GM18520 (cell line): ENCODE results near the gene MEIKIN.

Experiments used
- ATAC-seq: cut with Tn5 transposase; IDR thresholded peaks from one replicate; pipeline ENCODE4 v1.9.1; 2021; ENCODE audit not compliant: unreplicated experiment

The MEIKIN gene

DNA sequence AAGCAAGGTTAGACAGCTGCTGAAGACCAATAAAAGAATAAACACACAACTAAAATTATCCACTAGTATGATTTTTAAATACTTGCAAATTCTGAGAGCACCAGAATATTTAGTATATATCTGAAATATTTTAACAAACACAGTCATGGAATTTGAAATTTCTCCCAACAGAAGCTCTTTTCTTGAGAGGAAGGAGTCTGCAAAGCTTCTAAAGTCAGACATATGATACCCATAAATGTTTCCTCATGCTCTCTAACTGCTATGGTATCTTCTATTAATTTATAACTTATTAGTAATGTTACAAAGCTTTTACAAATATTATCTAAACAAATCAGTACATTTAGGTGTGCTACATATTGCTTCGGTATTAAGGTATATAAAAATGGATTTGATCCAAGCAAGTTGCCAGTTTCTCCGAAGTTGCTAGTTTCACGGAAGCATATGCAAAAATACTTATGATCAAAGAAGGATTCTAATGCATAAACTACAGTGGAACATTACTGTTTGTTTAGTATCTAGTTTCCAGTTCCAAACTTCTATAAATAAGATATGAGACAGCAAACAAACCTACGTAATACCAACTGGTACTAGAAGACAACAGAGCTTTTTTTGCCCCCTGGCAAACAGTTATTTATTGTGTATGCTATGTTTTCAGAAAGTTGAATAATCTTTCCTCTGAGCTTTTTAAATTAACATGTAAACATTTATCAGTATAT is 170.7 kb downstream of the MEIKIN start:
- ATAC-seq: no peak

DNA sequence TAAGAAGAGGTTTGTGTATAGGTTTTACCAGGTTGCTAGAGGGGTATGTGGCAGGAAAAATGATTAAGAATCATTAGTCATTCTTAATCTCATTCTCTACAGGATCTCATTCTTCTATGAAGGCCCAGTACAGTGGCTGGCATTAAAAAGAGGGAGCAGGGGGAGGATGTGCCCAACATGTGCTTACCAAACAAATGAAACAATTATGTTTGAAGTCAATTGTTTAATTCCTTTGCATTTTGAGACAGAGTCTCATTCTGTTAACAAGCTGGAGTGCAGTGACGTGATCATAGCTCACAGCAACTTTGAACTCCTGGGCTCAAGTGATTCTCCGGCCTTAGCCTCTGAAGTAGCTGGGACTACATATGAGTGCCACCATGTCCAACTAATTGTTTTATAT is 171.7 kb downstream of the MEIKIN start:
- no peak for ATAC-seq

DNA sequence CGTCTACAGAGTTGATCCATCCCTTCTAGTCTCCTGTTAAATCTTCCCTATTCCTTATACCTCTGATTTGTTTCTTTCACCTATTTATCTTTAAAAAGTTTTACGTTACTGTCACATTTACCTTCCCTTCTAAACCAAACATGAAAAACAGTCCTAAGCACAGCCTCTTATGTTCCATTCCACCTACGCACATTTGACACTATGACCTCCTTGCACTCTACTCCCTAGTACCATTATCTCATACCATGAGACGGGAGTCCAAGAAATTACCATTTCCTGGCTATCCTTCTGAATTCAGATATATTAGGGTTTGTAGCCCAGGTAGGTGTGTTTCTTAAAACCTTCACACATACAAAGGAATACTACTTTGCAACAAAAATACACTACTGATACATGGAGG is 173.8 kb downstream of the MEIKIN start:
- no peak for ATAC-seq

DNA sequence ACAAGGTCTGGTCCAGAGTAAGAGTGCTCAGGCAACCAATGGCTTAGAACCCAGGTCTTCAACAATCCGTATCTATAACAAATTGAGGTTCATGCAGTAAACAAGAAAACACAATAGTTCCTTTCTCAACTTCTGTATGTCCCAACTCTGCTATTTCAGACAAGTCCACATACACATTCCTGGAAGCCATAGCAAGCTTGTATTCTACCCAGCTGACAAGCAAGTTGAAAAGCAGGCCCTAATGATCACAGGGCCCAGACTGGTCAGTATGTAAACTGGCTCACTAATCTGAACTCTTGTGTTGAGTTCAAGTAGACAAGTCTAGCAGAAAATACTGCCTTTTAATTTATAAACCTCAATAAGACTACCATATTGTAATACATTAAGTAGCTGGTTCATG is 175.5 kb downstream of the MEIKIN start:
- no peak for ATAC-seq

DNA sequence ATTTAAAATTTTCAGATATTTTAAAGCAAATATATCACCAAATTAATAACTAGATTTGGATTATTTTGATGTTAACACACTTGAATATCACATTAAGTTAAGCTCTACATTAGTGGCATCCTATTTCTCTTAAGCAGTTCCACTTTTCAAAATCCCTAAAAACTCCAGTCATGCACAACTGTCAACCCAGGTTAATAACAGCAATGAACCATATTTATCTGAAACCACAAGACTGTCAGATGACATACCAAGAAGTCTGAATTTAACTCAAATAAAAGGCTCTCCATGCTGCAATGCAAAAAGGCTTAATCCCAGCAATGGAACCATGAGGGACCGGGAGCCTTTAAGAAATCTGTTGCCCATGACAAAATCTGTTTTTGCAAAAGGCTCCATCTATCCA is 176.1 kb downstream of the MEIKIN start:
- ATAC-seq: no peak

DNA sequence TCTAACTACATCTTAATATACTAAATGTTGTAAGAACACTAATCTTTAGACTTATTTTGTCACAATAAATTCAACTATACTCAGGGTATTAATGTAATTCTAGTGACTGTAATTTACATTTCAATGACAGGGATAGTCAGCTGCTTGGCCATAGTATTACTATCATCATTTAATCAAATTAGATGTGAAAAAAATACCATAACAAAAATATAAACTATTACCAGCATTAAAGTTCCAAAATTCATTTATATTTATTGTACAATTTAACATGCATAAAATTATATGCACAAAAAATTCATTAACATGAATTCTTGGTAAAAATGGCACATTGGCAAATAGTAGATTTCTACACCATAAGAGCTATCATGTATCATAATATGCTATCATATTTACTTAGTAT is 177.6 kb downstream of the MEIKIN start:
- ATAC-seq: no peak

DNA sequence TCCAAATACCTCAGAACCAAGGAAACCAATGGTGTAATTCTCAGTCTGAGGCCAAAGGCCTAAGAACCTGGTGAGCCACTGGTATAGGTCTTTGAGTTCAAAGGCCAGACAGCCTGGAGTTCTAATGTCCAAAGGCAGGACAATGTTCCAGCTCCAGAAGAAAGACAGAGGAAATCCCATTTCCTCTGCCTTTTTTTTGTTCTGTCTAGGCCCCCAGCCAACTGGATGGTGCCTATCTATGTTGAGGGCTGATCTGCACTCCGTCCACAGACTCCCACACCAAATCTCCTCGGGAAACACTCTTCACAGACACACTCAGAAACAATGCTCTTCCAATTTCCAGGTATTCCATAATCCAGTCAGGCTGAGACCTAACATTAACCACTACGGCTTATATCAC is 178.8 kb downstream of the MEIKIN start:
- no peak for ATAC-seq

DNA sequence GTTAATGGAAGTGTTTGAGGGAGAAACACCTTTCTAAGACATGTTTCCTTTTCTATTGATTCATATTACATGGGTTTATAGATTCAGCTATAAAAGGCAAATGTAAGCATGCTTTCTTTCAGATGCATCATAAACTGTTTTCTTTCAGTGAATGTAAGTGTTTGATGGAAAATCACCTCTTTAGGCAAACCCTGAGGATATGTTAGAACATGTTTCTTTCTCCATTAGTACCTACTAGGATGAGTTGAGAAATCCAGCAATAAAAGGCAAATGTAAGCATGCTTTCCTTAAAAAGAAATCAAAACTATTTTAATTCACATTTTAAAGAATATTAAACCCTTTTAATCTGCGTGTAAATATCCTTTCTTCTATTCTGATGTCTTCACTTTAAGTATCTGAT is 180.2 kb downstream of the MEIKIN start:
- ATAC-seq: no peak

DNA sequence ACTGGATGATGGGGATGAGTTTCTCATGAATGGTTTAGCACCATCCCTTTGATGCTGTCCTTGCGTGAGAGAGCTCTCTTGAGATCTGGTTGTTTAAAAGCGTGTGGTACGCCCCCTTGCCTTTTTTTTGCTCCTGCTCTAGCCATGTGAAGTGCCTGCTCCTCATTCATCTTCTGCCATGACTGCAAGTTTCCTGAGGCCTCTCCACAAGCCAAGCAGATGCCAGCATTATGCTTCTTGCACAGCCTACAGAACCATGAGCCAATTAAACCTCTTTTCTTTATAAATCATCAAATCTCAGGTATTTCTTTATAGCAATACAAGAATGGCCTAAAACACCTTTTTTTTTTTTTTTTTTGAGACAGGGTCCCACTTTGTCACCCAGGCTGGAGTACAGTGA is 181.5 kb downstream of the MEIKIN start:
- ATAC-seq: no peak

DNA sequence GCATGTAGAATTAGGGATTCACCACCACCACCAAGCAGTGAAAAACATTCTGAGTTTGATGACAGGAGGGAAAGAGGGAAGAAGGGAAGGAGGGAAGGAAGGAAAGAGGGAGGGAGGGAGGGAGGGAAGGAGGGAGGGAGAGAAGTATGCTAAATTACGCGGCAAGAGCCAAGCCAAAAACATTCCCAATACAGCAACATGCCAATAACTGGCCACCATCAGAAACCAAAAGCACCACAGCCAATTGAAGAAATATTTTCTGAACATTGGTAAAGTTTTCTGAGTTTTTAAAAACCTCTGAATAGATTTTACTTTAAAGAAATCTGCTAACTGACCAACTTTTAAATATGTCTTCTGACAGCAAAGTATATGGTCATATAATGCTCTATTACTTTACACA is 184.7 kb downstream of the MEIKIN start:
- ATAC-seq: no peak

DNA sequence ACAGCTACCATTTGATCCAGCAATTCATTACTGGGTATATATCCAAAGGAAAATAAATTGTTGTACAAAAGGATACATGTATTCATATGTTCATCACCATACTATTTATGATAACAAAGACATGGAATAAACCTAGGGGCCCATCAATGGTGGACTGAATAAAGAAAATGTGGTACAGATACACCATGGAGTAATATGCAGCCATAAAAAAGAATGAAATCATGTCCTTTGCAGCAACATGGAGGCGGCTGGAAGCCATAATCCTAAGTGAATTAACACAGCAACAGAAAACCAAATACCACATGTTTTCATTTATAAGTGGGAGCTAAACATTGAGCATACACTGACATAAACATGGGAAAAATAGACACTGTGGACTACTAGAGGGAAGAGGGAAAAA is 185.8 kb downstream of the MEIKIN start:
- no peak for ATAC-seq

DNA sequence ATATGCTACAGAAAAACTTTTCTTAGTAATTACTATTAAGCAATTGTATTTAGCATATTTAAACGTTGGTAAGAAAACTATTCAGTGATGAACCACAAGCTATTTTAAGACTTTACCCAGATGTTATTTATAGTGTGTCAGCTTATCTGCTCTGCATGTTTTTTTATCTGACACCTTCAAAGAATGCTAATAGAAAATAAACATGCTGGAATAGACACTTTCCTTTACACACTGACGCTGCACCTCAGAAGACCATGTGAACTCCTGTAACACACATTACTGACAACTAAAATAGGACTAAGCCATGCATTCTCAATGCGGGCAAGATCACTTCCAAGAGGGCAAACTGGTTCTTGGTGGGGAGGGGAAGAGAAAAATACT is 187.0 kb downstream of the MEIKIN start:
- ATAC-seq: no peak

DNA sequence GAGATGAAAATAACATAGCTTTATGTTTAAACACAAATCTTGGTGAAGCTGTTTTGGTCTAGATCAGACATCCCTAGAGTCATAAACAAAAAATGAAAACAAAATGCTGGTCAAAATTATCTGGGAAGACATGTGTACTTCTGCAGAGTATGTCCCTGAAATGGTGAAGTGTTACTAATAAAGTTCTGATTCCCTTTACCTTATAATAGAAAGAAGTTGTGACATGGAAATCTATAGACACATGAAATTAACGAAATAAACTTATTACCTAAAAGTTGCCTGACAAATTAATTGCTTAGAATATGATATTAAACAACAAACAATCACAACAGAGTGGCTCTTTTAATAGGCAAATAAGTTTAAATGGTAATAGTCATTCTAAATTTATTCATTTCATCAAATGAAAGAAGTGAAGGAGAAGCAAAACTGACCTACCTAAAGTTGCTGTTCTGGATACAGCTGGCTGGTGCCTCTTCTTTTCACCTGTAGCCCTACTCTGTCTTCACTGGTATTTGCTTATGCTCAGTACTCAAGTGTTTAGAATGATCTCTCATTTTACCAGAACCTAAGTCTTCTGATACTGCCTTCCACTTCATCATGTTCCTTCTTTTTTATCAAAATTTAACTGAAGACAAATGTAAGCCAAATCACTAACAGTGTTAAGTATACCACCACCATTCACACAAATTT is 187.5 kb downstream of the MEIKIN start:
- no peak for ATAC-seq
